H9 (cell line): ENCODE data around the gene HMCN1. TPM values are rescaled to one million over a fixed set of nuclear protein-coding genes. Genes with fewer than 3 reads are reported as not detected.
A peak's percentile ranks its signal among the peaks of the same experiment; 100 is the strongest.

Source experiments
- DNase-seq: peaks from one replicate; pipeline ENCODE4 v3.0.0-alpha.2; 2017
- H2AFZ ChIP-seq: one replicate; pipeline ENCODE4 v1.6.1; 2013; ENCODE audit warnings: mild to moderate bottlenecking, low read length, control low read depth, moderate library complexity
- H2AK5ac ChIP-seq: 2 replicates; pipeline ENCODE4 v1.6.1; 2013; ENCODE audit warnings: low read length, control low read depth, mixed read lengths; ENCODE audit not compliant: insufficient read length
- H2BK120ac ChIP-seq: one replicate; pipeline ENCODE4 v1.6.1; 2013; ENCODE audit warnings: low read depth, mild to moderate bottlenecking, low read length, control low read depth, inconsistent platforms; ENCODE audit not compliant: poor library complexity, severe bottlenecking
- H2BK12ac ChIP-seq: 2 replicates; pipeline ENCODE4 v1.6.1; 2013; ENCODE audit warnings: low read length, control low read depth, mixed read lengths, low read depth; ENCODE audit not compliant: insufficient read length
- H2BK15ac ChIP-seq: 2 replicates; pipeline ENCODE4 v1.6.1; 2013; ENCODE audit warnings: low read depth, low read length, control low read depth
- H2BK20ac ChIP-seq: one replicate; pipeline ENCODE4 v1.6.1; 2013; ENCODE audit warnings: low read depth, mild to moderate bottlenecking, low read length, control low read depth, inconsistent platforms; ENCODE audit not compliant: poor library complexity, severe bottlenecking
- H2BK5ac ChIP-seq: 2 replicates; pipeline ENCODE4 v1.6.1; 2013; ENCODE audit warnings: low read length, control low read depth, mixed read lengths; ENCODE audit not compliant: insufficient read length
- H3K14ac ChIP-seq: 2 replicates; pipeline ENCODE4 v1.6.1; 2013; ENCODE audit warnings: low read length, control low read depth; ENCODE audit not compliant: insufficient read depth
- H3K18ac ChIP-seq: 2 replicates; pipeline ENCODE4 v1.6.1; 2013; ENCODE audit warnings: low read depth, mild to moderate bottlenecking, mixed read lengths, low read length, control low read depth; ENCODE audit not compliant: insufficient read length
- H3K23ac ChIP-seq: 2 replicates; pipeline ENCODE4 v1.6.1; 2013; ENCODE audit warnings: low read length, control low read depth, mixed read lengths, low read depth; ENCODE audit not compliant: insufficient read length
- H3K23me2 ChIP-seq: 2 replicates; pipeline ENCODE4 v1.6.1; 2013; ENCODE audit warnings: low read depth, mild to moderate bottlenecking, mixed read lengths, low read length, control low read depth; ENCODE audit not compliant: insufficient read length, poor library complexity, severe bottlenecking
- H3K27ac ChIP-seq: 2 replicates; pipeline ENCODE4 v1.5.1; 2013; ENCODE audit warnings: low read length, control low read depth, mixed read lengths, low read depth; ENCODE audit not compliant: insufficient read length
- H3K27me3 ChIP-seq: 2 replicates; pipeline ENCODE4 v1.6.1; 2013; ENCODE audit warnings: low read length, control low read depth, inconsistent platforms; ENCODE audit not compliant: insufficient read depth
- H3K4ac ChIP-seq: 2 replicates; pipeline ENCODE4 v1.6.1; 2013; ENCODE audit warnings: low read depth, mild to moderate bottlenecking, control low read depth, inconsistent platforms, low read length, moderate library complexity
- H3K4me1 ChIP-seq: 2 replicates; pipeline ENCODE4 v1.6.1; 2013; ENCODE audit warnings: low read length, control low read depth, inconsistent platforms; ENCODE audit not compliant: insufficient read depth
- H3K4me2 ChIP-seq: 2 replicates; pipeline ENCODE4 v1.6.1; 2013; ENCODE audit warnings: low read length, control low read depth, mixed read lengths; ENCODE audit not compliant: insufficient read length, insufficient read depth
- H3K56ac ChIP-seq: 2 replicates; pipeline ENCODE4 v1.6.1; 2013; ENCODE audit warnings: low read depth, mild to moderate bottlenecking, mixed read lengths, low read length, control low read depth; ENCODE audit not compliant: insufficient read length
- H3K79me1 ChIP-seq: 2 replicates; pipeline ENCODE4 v1.6.1; 2013; ENCODE audit warnings: low read depth, mild to moderate bottlenecking, moderate library complexity, low read length, control low read depth, inconsistent platforms; ENCODE audit not compliant: insufficient read depth, poor library complexity, severe bottlenecking
- H3K79me2 ChIP-seq: 2 replicates; pipeline ENCODE4 v1.6.1; 2013; ENCODE audit warnings: low read length, control low read depth, inconsistent platforms; ENCODE audit not compliant: insufficient read depth
- H3K9ac ChIP-seq: 2 replicates; pipeline ENCODE4 v1.6.1; 2013; ENCODE audit warnings: low read length, control low read depth, mixed read lengths; ENCODE audit not compliant: insufficient read length; ENCODE audit errors: extremely low read depth
- H3K9me3 ChIP-seq: one replicate; pipeline ENCODE4 v1.6.1; 2013; ENCODE audit warnings: low read depth, low read length, inconsistent platforms; ENCODE audit not compliant: control insufficient read depth
- H3T11ph ChIP-seq: one replicate; pipeline ENCODE4 v1.6.1; 2013; ENCODE audit warnings: mild to moderate bottlenecking, low read length, control low read depth, inconsistent platforms
- H4K20me1 ChIP-seq: one replicate; pipeline ENCODE4 v1.6.1; 2013; ENCODE audit not compliant: control insufficient read depth, insufficient read length, insufficient read depth
- H4K5ac ChIP-seq: 2 replicates; pipeline ENCODE4 v1.6.1; 2013; ENCODE audit warnings: low read depth, mild to moderate bottlenecking, mixed read lengths, low read length, control low read depth; ENCODE audit not compliant: insufficient read length
- H4K8ac ChIP-seq: replicated peaks from 2 replicates; pipeline ENCODE4 v1.6.1; 2013; ENCODE audit warnings: low read length, control low read depth, mixed read lengths, low read depth; ENCODE audit not compliant: insufficient read length
- H4K91ac ChIP-seq: 2 replicates; pipeline ENCODE4 v1.6.1; 2013; ENCODE audit warnings: low read depth, mild to moderate bottlenecking, moderate library complexity, mixed read lengths, low read length, control low read depth; ENCODE audit not compliant: insufficient read length
- H3K27ac Mint-ChIP-seq, 3 experiments: 2 replicates in 2 of 3; 3 replicates in 1 of 3; pipeline ENCODE4 v1.8.0; 2020 to 2021; ENCODE audit warnings: mixed read lengths in 3 of 3, mild to moderate bottlenecking in 1 of 3, moderate library complexity in 1 of 3
- H3K27me3 Mint-ChIP-seq: 2 replicates; pipeline ENCODE4 v1.8.0; 2021; ENCODE audit warnings: low read depth, mild to moderate bottlenecking, moderate library complexity, mixed read lengths
- H3K36me3 Mint-ChIP-seq, 3 experiments: 2 replicates in 2 of 3; 3 replicates in 1 of 3; pipeline ENCODE4 v1.8.0; 2020 to 2021; ENCODE audit warnings: low read depth in 3 of 3, mixed read lengths in 3 of 3; ENCODE audit not compliant: insufficient read depth in 1 of 3
- H3K4me1 Mint-ChIP-seq, 2 experiments: 2 replicates each; pipeline ENCODE4 v1.8.0; 2020; ENCODE audit warnings: mixed read lengths in 2 of 2
- H3K4me3 Mint-ChIP-seq, 2 experiments: 2 replicates in 1 of 2; 3 replicates in 1 of 2; pipeline ENCODE4 v1.8.0; 2020 to 2021; ENCODE audit warnings: mild to moderate bottlenecking in 2 of 2, mixed read lengths in 2 of 2, moderate library complexity in 1 of 2
- H3K9me3 Mint-ChIP-seq, 2 experiments: 2 replicates in 1 of 2; 3 replicates in 1 of 2; pipeline ENCODE4 v1.8.0; 2020; ENCODE audit warnings: mild to moderate bottlenecking in 2 of 2, mixed read lengths in 2 of 2, moderate library complexity in 1 of 2
- CTCF ChIP-seq: fragments of 200-600 bp; sonication (generic); conservative IDR thresholded peaks from 3 replicates; pipeline ENCODE4 v1.8.0; 2021; ENCODE audit warnings: antibody characterized with exemption, mild to moderate bottlenecking
- WGBS: extraction: QIAGEN DNeasy Blood & Tissue Kit; methylation state at CpG from one replicate; pipeline ENCODE4 v1.1.7; 2013; ENCODE audit warnings: missing lambda C conversion rate, low lambda C conversion rate, mixed read lengths; ENCODE audit not compliant: insufficient read length; ENCODE audit errors: extremely low coverage; 5-methylcytosine and 5-hydroxymethylcytosine counted together
- total RNA-seq: library from RNA; stranded (reverse); gene quantifications from 2 replicates; pipeline ENCODE4 v1.2.1, GENCODE V29; 2021

The HMCN1 gene
- total RNA-seq, 1 experiment from 2014 or later = 3.3 TPM

DNA sequence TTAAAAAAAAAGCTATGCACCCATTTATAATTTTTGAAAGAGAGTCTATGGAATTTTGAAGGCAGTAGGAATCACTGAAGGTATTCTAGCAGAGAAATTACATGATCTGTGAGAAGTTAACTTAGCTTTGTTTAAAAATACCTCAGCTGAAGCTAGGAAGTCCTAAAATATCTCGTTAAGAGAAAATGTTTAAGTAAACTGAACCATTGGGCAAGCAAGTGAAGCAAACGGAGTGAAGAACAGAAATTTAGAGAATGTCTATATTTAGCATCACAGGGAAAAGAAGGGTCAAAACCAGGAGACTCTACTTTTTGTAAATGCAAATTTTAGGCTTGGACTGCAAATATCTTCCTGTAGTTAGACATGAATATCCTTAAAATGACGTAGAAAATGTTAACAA lies 230.8 kb downstream of the HMCN1 start:
- no peaks in the 10 kb centered on the region for H3K27me3 Mint-ChIP-seq
- H3K27ac Mint-ChIP-seq = peak overlapping the region in 2 of 3 experiments; percentile 9 to 65; a peak in 5 of 7 replicates
- H3K4me1 Mint-ChIP-seq = peaks cover 11 to 19% of the 10 kb centered on the region in 2 experiments
- Histone ChIP-seq H3K9me3 (no peaks in the 10 kb centered on the region), H4K5ac (no peak overlapping the region), H2BK120ac (no peak overlapping the region), H3K4me2 (no peak overlapping the region), H3K14ac (no peak overlapping the region), H3K23me2 (no peaks in the 10 kb centered on the region), H3K23ac (no peak overlapping the region), H3K27me3 (no peaks in the 10 kb centered on the region), H2BK20ac (no peak overlapping the region), H3K79me1 (no peaks in the 10 kb centered on the region), H3K79me2 (no peaks in the 10 kb centered on the region), H3K4me1 (peaks cover 2% of the 10 kb centered on the region; the same call in 1 of the 2 replicates), H3K27ac (no peak overlapping the region), H3K56ac (no peak overlapping the region), H3K4ac (no peak overlapping the region), H2AK5ac (no peak overlapping the region), H4K8ac (no peak overlapping the region), H2BK12ac (no peak overlapping the region), H2BK5ac (no peak overlapping the region), H4K20me1 (no peaks in the 10 kb centered on the region), H3K18ac (no peak overlapping the region), H3T11ph (no peak overlapping the region), H2BK15ac (no peak overlapping the region), H2AFZ (no peak overlapping the region), H3K9ac (no peak overlapping the region), H4K91ac (no peak overlapping the region)
- no peaks in the 10 kb centered on the region for H3K36me3 Mint-ChIP-seq
- TF ChIP-seq CTCF = no peak
- no CpG with 5 or more reads among the region's 3 CpGs for WGBS
- no peak overlapping the region for H3K4me3 Mint-ChIP-seq
- no peak for DNase-seq
- no peaks in the 10 kb centered on the region for H3K9me3 Mint-ChIP-seq
